ENCODE results near the gene CGB8.

GRCh38 chr19:49057636-49058234, 8.8 kb upstream of the CGB8 start, which contains the start of gene CGB7:
- TF ChIP-seq, protein P1, sequence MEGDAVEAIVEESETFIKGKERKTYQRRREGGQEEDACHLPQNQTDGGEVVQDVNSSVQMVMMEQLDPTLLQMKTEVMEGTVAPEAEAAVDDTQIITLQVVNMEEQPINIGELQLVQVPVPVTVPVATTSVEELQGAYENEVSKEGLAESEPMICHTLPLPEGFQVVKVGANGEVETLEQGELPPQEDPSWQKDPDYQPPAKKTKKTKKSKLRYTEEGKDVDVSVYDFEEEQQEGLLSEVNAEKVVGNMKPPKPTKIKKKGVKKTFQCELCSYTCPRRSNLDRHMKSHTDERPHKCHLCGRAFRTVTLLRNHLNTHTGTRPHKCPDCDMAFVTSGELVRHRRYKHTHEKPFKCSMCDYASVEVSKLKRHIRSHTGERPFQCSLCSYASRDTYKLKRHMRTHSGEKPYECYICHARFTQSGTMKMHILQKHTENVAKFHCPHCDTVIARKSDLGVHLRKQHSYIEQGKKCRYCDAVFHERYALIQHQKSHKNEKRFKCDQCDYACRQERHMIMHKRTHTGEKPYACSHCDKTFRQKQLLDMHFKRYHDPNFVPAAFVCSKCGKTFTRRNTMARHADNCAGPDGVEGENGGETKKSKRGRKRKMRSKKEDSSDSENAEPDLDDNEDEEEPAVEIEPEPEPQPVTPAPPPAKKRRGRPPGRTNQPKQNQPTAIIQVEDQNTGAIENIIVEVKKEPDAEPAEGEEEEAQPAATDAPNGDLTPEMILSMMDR (conservative IDR thresholded peaks at IDR 0.05), result no peak
- TF ChIP-seq ZFX (IDR thresholded peaks at IDR 0.05), result no peak

All from C4-2B (cell line).